Stimulated activated CD4-positive, alpha-beta T cell treated with anti-CD3 and anti-CD28 coated beads, Interleukin-1b, Interleukin-23, amount 100 ng/mL, for 24 hours (primary cell): ENCODE data around the gene PRRC2B.

Source experiments
- DNase-seq, 4 experiments: peaks; one replicate each; pipeline ENCODE4 v3.0.0-alpha.2; 2020; ENCODE audit warnings: low read depth in 4 of 4, low spot score in 1 of 4

The PRRC2B gene

GRCh38 chr9:131407717-131408195 lies 13.9 kb downstream of the PRRC2B start:
- DNase-seq = no peak

GRCh38 chr9:131409458-131409992 lies 15.6 kb downstream of the PRRC2B start:
- no peak for DNase-seq

- DNase-seq = no peak
Observed at GRCh38 chr9:131410044-131410491, 16.2 kb downstream of the PRRC2B start.

- no peak for DNase-seq
Observed at GRCh38 chr9:131411719-131412681, 18.1 kb downstream of the PRRC2B start.

GRCh38 chr9:131416509-131416908 lies 22.6 kb downstream of the PRRC2B start:
- DNase-seq = no peak

GRCh38 chr9:131417264-131418142 lies 23.6 kb downstream of the PRRC2B start:
- DNase-seq = no peak

- DNase-seq = no peak
Observed at GRCh38 chr9:131418143-131419025, 24.5 kb downstream of the PRRC2B start.

GRCh38 chr9:131419026-131419614 lies 25.2 kb downstream of the PRRC2B start:
- DNase-seq = no peak

- no peak for DNase-seq
Observed at GRCh38 chr9:131419716-131420115, 25.8 kb downstream of the PRRC2B start.

- no peak for DNase-seq
Observed at GRCh38 chr9:131420980-131421624, 27.2 kb downstream of the PRRC2B start.

GRCh38 chr9:131421691-131422090 lies 27.8 kb downstream of the PRRC2B start:
- no peak for DNase-seq

GRCh38 chr9:131422241-131422792 lies 28.4 kb downstream of the PRRC2B start:
- no peak for DNase-seq

- no peak for DNase-seq
Observed at GRCh38 chr9:131423171-131423581, 29.3 kb downstream of the PRRC2B start.

- no peak for DNase-seq
Observed at GRCh38 chr9:131426545-131426944, 32.7 kb downstream of the PRRC2B start.

- no peak for DNase-seq
Observed at GRCh38 chr9:131429121-131430012, 35.5 kb downstream of the PRRC2B start.

- DNase-seq = no peak
Observed at GRCh38 chr9:131432050-131432449, 38.2 kb downstream of the PRRC2B start.

- DNase-seq = no peak
Observed at GRCh38 chr9:131432597-131433301, 38.9 kb downstream of the PRRC2B start.
